Smooth muscle cell (in vitro differentiated cells): ENCODE measurements around the gene ADSL. TPM values are rescaled to one million over a fixed set of nuclear protein-coding genes. Genes with fewer than 3 reads are reported as not detected.

Experiments
- DNase-seq: peaks from one replicate; lab custom pipeline; 2025; ENCODE audit not compliant: unreplicated experiment; lab: John Stamatoyannopoulos, UW
- H2AFZ ChIP-seq: fragments of 200-600 bp; sonication (generic); 2 replicates; pipeline ENCODE4 v1.6.0; 2016; ENCODE audit warnings: antibody characterized with exemption, low read depth, mild to moderate bottlenecking
- H3F3A ChIP-seq: fragments of 200-600 bp; sonication (generic); 2 replicates; pipeline ENCODE4 v1.6.0; 2017; ENCODE audit warnings: antibody characterized with exemption, low read depth
- H3K27ac ChIP-seq: fragments of 200-600 bp; sonication (generic); 2 replicates; pipeline ENCODE4 v1.5.1; 2016; ENCODE audit warnings: low read depth, mild to moderate bottlenecking
- H3K27me3 ChIP-seq: fragments of 200-600 bp; sonication (generic); 2 replicates; pipeline ENCODE4 v1.6.1; 2016; ENCODE audit warnings: low read depth, mild to moderate bottlenecking
- H3K36me3 ChIP-seq: fragments of 200-600 bp; sonication (generic); 2 replicates; pipeline ENCODE4 v1.5.1; 2016; ENCODE audit warnings: low read depth
- H3K4me1 ChIP-seq: fragments of 200-600 bp; sonication (generic); 2 replicates; pipeline ENCODE4 v1.5.1; 2016; ENCODE audit warnings: low read depth
- H3K4me2 ChIP-seq: fragments of 200-600 bp; sonication (generic); 2 replicates; pipeline ENCODE4 v1.6.0; 2016; ENCODE audit warnings: mild to moderate bottlenecking
- H3K4me3 ChIP-seq: fragments of 200-600 bp; sonication (generic); 2 replicates; pipeline ENCODE4 v1.5.1; 2016; ENCODE audit warnings: mild to moderate bottlenecking
- H3K79me2 ChIP-seq: fragments of 200-600 bp; sonication (generic); 2 replicates; pipeline ENCODE4 v1.6.0; 2016; ENCODE audit warnings: low read depth, mild to moderate bottlenecking
- H3K9ac ChIP-seq: fragments of 200-600 bp; sonication (generic); 2 replicates; pipeline ENCODE4 v1.6.0; 2016; ENCODE audit warnings: low read depth
- H3K9me3 ChIP-seq: fragments of 200-600 bp; sonication (generic); replicated peaks from 2 replicates; pipeline ENCODE4 v1.5.1; 2016; ENCODE audit warnings: low read depth
- H4K20me1 ChIP-seq: fragments of 200-600 bp; sonication (generic); 2 replicates; pipeline ENCODE4 v1.6.0; 2016; ENCODE audit warnings: low read depth
- CTCF ChIP-seq: fragments of 200-600 bp; sonication (generic); IDR thresholded peaks from 2 replicates; pipeline ENCODE4 v1.5.1; 2017; ENCODE audit warnings: borderline replicate concordance, mild to moderate bottlenecking, antibody characterized with exemption; ENCODE audit not compliant: insufficient read depth, poor library complexity, severe bottlenecking
- WGBS: methylation state at CpG from one replicate; pipeline ENCODE4 v1.1.7; 2016; ENCODE audit warnings: low lambda C conversion rate; 5-methylcytosine and 5-hydroxymethylcytosine counted together
- polyA plus RNA-seq: library from polyadenylated mRNA; unstranded; fragments of >200 nt; fragmentation: Nextera tagmentation; extraction: Ambion mirVana; gene quantifications from 2 replicates; pipeline ENCODE4 v1.2.1, GENCODE V29; 2016
- total RNA-seq: library from RNA; depleted of rRNA; stranded (reverse); fragments of >200 nt; gene quantifications from 2 replicates; pipeline ENCODE4 v1.2.3, GENCODE V29; 2014

The ADSL gene
- total and polyA plus RNA-seq, 2 experiments from 2014 or later: 45.9 to 65.1 TPM

DNA sequence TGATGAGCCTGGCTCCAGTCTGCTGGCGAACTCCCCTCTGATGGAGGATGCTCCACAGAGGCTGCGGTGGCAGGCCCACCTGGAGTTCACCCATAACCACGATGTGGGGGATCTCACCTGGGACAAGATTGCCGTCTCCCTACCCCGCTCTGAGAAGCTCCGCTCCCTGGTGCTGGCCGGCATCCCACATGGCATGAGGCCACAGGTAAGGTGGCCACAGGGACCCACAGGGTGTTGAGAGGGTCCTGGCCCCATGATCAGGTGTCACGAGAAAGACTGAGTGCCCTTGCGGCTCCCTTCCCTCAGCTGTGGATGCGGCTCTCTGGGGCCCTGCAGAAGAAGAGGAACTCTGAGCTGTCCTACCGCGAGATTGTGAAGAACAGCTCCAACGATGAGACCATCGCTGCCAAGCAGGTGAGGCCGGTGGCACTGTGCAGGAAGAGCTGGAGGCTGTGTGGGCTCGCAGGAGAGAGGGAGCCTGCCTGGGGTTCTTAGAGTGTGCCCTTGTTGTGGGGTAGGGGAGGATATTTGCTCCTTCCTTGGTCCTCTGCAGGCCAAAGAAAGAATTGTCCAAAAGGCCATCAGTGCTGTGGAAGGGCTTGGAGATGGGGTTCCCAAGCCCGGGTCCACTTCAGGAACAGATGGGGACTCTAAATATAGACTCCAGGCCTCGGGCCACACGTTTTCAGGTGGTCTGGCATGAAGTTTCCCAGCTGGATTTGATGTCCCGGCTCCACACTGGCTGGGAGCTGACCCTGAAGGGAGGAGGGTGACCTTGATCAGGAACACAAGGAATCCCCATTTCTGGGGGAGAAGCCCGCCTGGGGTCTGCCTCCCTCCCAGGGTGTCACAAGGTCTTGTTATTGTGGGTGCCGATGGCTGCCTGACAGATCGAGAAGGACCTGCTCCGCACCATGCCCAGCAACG is 58.2 kb downstream of the ADSL start:
- no peak overlapping the region for H2AFZ ChIP-seq
- H3K27ac ChIP-seq: no peak overlapping the region
- H3K9ac ChIP-seq: no peak overlapping the region
- no peaks in the 10 kb centered on the region for H3K36me3 ChIP-seq
- H4K20me1 ChIP-seq: peaks cover 19% of the 10 kb centered on the region
- H3K9me3 ChIP-seq: no peaks in the 10 kb centered on the region
- H3K4me3 ChIP-seq: no peak overlapping the region
- H3K4me2 ChIP-seq: no peak overlapping the region
- H3F3A ChIP-seq: peaks cover 4% of the 10 kb centered on the region
- 95% methylated on average over 25 of the region's 25 CpGs for WGBS
- TF ChIP-seq CTCF: no peak
- DNase-seq: no peak
- no peaks in the 10 kb centered on the region for H3K4me1 ChIP-seq
- H3K27me3 ChIP-seq: no peaks in the 10 kb centered on the region
- H3K79me2 ChIP-seq: no peaks in the 10 kb centered on the region

DNA sequence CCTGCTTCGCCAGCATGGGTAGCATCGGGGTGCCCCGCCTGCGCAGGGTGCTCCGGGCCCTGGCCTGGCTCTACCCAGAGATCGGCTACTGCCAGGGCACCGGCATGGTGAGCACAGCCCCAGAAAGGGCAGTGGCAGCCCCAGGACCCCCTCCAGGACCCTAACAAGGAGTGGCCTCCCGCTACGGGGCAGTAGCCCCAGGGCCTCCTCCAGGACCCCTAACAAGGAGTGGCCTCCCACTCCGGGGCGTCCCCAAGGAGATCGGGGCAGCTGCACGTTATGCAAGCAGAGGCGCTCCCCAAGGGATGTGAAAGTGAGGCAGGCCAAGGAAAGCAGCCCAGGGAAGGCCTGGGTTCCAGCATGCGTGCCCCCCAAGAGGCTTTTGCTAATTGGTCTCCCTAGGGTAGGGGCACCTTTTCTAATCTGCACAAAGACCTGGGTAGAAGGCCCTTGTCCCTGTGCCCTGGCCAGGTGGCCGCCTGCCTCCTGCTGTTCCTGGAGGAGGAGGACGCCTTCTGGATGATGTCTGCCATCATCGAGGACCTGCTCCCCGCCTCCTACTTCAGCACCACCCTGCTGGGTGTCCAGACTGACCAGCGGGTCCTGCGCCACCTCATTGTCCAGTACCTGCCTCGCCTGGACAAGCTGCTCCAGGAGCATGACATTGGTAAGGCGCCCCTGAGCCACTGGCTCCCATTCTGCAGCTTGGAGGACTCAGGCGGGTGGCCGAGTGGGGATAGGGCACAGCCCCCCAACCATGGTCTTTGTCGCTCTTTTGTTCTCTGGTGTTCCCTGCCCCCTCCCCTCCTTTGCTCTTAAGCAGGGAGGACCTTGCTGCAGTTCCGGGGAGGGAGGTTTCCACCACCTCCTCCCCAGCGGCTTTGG is 59.1 kb downstream of the ADSL start:
- Histone ChIP-seq H3K27me3 (no peaks in the 10 kb centered on the region), H3K27ac (no peak overlapping the region), H3K4me1 (no peaks in the 10 kb centered on the region), H3K9ac (no peak overlapping the region), H4K20me1 (peaks cover 20% of the 10 kb centered on the region), H3K9me3 (no peaks in the 10 kb centered on the region), H3F3A (peaks cover 4% of the 10 kb centered on the region), H3K4me3 (no peak overlapping the region), H2AFZ (no peak overlapping the region), H3K79me2 (no peaks in the 10 kb centered on the region), H3K4me2 (no peak overlapping the region), H3K36me3 (no peaks in the 10 kb centered on the region)
- 97% methylated on average over 28 of the region's 28 CpGs for WGBS
- DNase-seq: no peak
- TF ChIP-seq CTCF: no peak

GRCh38 chr22:40406063-40406890 is 60.0 kb downstream of the ADSL start:
- no peak overlapping the region for H2AFZ ChIP-seq
- no peaks in the 10 kb centered on the region for H3K27me3 ChIP-seq
- no peaks in the 10 kb centered on the region for H3F3A ChIP-seq
- no peak overlapping the region for H3K9ac ChIP-seq
- H3K36me3 ChIP-seq: no peaks in the 10 kb centered on the region
- TF ChIP-seq CTCF: no peak
- H3K79me2 ChIP-seq: no peaks in the 10 kb centered on the region
- H3K4me2 ChIP-seq: no peak overlapping the region
- peaks cover 27% of the 10 kb centered on the region for H4K20me1 ChIP-seq
- no peaks in the 10 kb centered on the region for H3K9me3 ChIP-seq
- no peak overlapping the region for H3K27ac ChIP-seq
- no peak overlapping the region for H3K4me3 ChIP-seq
- DNase-seq: no peak
- no peaks in the 10 kb centered on the region for H3K4me1 ChIP-seq
- WGBS: 96% methylated on average over 31 of the region's 31 CpGs
